SU-DHL-6 (cell line): ENCODE measurements around the gene NEAT1.

Experiments
- H2AFZ ChIP-seq: fragments of 200-600 bp; sonication (generic); 2 replicates; pipeline ENCODE4 v1.6.1; 2014; ENCODE audit warnings: low read depth, mild to moderate bottlenecking, moderate library complexity, mixed read lengths, antibody characterized with exemption, low read length; ENCODE audit not compliant: severe bottlenecking
- H3F3A ChIP-seq: fragments of 200-600 bp; shearing (Covaris generic); 2 replicates; pipeline ENCODE4 v1.6.0; 2016; ENCODE audit warnings: antibody characterized with exemption, mild to moderate bottlenecking; ENCODE audit not compliant: insufficient read depth
- H3K27ac ChIP-seq: fragments of 200-600 bp; sonication (generic); 2 replicates; pipeline ENCODE4 v1.5.1; 2016; ENCODE audit warnings: low read depth, mild to moderate bottlenecking, low read length, moderate library complexity, mixed read lengths
- H3K27me3 ChIP-seq: fragments of 200-600 bp; sonication (generic), shearing (Covaris generic); 2 replicates; pipeline ENCODE4 v1.6.0; 2014; ENCODE audit warnings: mild to moderate bottlenecking, low read length
- H3K36me3 ChIP-seq: fragments of 200-600 bp; sonication (generic); 2 replicates; pipeline ENCODE4 v1.6.1; 2014; ENCODE audit warnings: mild to moderate bottlenecking, low read length, mixed read lengths
- H3K4me2 ChIP-seq: fragments of 300-600, 200-600 bp; shearing (Covaris generic), sonication (generic); 2 replicates; pipeline ENCODE4 v1.6.0; 2014; ENCODE audit warnings: low read length, low read depth, mild to moderate bottlenecking; ENCODE audit not compliant: poor library complexity, severe bottlenecking
- H3K4me3 ChIP-seq: fragments of 200-600 bp; sonication (generic); 2 replicates; pipeline ENCODE4 v1.5.1; 2014; ENCODE audit warnings: antibody characterized with exemption, low read length, mild to moderate bottlenecking, mixed read lengths; ENCODE audit not compliant: insufficient read depth, poor library complexity, severe bottlenecking
- H3K79me2 ChIP-seq: fragments of 200-600 bp; sonication (generic); 2 replicates; pipeline ENCODE4 v1.6.1; 2014; ENCODE audit warnings: mild to moderate bottlenecking, low read length, moderate library complexity; ENCODE audit not compliant: insufficient read depth
- H3K9ac ChIP-seq: fragments of 200-600 bp; sonication (generic); 2 replicates; pipeline ENCODE4 v1.7.0; 2014; ENCODE audit warnings: mild to moderate bottlenecking, low read length
- H3K9me2 ChIP-seq: fragments of 200-600 bp; sonication (generic); replicated peaks from 2 replicates; pipeline ENCODE4 v1.6.1; 2014; ENCODE audit warnings: low read length; ENCODE audit not compliant: insufficient read depth
- H3K9me3 ChIP-seq: fragments of 200-600 bp; sonication (generic); 2 replicates; pipeline ENCODE4 v1.6.1; 2014; ENCODE audit warnings: low read length, mixed read lengths; ENCODE audit not compliant: insufficient read depth
- H4K20me1 ChIP-seq: fragments of 200-600 bp; sonication (generic); 2 replicates; pipeline ENCODE4 v1.6.1; 2014; ENCODE audit warnings: low read depth, mild to moderate bottlenecking, antibody characterized with exemption, low read length, moderate library complexity, mixed read lengths
- EZH2phosphoT487 ChIP-seq: fragments of 200-600 bp; sonication (generic), shearing (Covaris generic); conservative IDR thresholded peaks from 2 replicates; pipeline ENCODE4 v1.6.1; 2018; ENCODE audit warnings: mild to moderate bottlenecking, antibody characterized with exemption, low read length, moderate library complexity, mixed read lengths
- TF ChIP-seq, protein P1 (sequence below): fragments of 200-600 bp; sonication (generic); IDR thresholded peaks from one replicate; pipeline ENCODE4 v1.5.1; 2017; ENCODE audit warnings: antibody characterized with exemption, mild to moderate bottlenecking, low read length, moderate library complexity; ENCODE audit not compliant: insufficient read depth, poor library complexity, severe bottlenecking

The NEAT1 gene

DNA sequence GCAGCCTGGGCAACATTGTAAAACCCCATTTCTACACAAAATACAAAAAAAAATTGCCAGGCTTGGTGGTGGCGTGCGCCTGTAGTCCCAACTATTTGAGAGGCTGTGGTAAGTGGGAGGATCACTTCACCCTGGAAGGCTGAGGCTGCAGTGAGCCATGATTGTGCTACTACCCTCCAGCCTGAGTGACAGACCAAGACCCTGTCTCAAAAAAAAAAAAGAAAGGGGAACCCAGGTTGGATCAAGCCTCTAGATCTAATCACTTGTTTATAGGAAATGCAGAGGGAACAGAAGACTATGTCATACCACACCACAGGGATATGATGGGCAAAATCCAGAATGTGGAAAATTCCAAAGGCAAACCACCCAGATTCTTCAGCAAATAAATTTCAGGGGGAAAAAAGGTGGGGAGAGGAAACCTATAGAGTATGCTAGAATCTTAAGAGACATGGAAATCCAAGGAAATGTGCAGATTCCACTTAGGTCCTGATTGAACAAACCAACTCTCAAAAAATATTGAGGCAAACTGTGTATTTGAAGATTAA lies 59.8 kb downstream of the NEAT1 start:
- no peak for TF ChIP-seq EZH2phosphoT487
- TF ChIP-seq, protein P1, sequence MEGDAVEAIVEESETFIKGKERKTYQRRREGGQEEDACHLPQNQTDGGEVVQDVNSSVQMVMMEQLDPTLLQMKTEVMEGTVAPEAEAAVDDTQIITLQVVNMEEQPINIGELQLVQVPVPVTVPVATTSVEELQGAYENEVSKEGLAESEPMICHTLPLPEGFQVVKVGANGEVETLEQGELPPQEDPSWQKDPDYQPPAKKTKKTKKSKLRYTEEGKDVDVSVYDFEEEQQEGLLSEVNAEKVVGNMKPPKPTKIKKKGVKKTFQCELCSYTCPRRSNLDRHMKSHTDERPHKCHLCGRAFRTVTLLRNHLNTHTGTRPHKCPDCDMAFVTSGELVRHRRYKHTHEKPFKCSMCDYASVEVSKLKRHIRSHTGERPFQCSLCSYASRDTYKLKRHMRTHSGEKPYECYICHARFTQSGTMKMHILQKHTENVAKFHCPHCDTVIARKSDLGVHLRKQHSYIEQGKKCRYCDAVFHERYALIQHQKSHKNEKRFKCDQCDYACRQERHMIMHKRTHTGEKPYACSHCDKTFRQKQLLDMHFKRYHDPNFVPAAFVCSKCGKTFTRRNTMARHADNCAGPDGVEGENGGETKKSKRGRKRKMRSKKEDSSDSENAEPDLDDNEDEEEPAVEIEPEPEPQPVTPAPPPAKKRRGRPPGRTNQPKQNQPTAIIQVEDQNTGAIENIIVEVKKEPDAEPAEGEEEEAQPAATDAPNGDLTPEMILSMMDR = no peak

DNA sequence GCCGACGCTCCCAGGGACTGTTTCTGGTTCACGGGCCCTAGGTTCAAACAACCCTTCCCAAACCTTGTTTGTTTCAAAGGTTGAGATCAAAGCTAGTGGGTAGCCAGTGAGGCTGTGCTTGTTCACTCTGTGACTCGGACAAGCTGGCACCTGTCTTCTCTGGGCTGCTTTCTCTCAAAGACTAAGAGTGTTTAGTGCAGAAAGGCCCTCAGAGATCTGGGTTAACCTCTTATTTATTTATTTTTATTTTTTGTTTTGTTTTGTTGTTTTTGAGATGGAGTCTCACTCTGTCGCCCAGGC lies 63.3 kb downstream of the NEAT1 start:
- Histone ChIP-seq H3K9me3 (no peaks in the 10 kb centered on the region), H3K27me3 (no peaks in the 10 kb centered on the region), H4K20me1 (no peaks in the 10 kb centered on the region), H3K4me3 (no peak overlapping the region), H3K9ac (no peak overlapping the region), H2AFZ (no peak overlapping the region), H3F3A (no peaks in the 10 kb centered on the region), H3K79me2 (no peaks in the 10 kb centered on the region), H3K4me2 (no peak overlapping the region), H3K36me3 (no peaks in the 10 kb centered on the region), H3K27ac (no peak overlapping the region), H3K9me2 (no peaks in the 10 kb centered on the region)
- TF ChIP-seq, protein P1 = no peak
- no peak for TF ChIP-seq EZH2phosphoT487

More for the DNA sequence above, 59.8 kb downstream of the NEAT1 start:
- Histone ChIP-seq H3K27me3 (no peaks in the 10 kb centered on the region), H3K4me2 (no peak overlapping the region), H3K4me3 (no peak overlapping the region), H3K9me2 (no peaks in the 10 kb centered on the region), H4K20me1 (no peaks in the 10 kb centered on the region), H3K27ac (no peak overlapping the region), H3K9me3 (no peaks in the 10 kb centered on the region), H3K36me3 (no peaks in the 10 kb centered on the region), H3K9ac (no peak overlapping the region), H3F3A (no peaks in the 10 kb centered on the region), H2AFZ (no peak overlapping the region), H3K79me2 (no peaks in the 10 kb centered on the region)

DNA sequence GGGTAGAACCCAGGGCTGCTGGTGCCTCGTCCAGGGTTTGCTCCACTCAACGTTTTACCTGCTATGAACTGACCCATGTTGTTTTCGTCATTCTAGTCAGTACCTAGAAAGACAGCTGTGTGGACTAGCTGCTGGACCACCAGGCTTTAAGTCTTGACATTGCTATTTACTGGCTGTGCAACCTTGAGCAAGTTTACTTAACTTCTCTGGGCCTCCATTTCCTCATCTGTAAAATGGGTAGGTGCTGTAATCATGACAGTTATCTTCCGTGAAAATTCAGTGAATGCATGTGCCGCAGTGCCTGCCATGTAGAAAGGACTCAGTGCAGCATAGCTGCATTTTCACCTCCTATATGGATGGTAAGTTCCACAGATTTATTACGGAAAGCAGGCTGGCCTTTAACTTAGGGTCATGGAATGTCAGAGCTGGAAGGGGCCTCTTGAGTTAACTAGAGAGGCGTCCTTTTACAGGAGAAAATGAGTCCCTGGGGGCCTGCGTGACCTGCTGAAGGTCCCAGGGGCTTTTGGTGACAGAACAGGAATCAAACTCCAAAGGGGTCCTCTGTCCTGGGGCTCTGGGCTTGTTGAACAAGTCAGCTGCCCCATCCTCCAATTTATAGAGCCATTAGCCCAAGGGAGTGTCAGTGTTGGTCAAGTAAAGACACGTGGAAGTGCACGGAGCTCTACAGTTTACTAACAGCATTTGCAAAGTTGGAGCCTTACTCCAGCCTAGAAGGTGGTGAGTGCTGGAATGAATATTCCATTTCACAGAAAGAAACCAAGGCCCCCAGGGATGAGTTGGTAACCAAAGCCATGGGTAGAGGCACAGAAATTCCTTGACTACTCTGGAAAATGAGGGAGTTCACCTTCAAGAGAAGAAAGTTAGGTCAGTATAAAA lies 64.2 kb downstream of the NEAT1 start:
- Histone ChIP-seq H3K9ac (no peak overlapping the region), H4K20me1 (no peaks in the 10 kb centered on the region), H3K9me3 (no peaks in the 10 kb centered on the region), H3K4me2 (no peak overlapping the region), H3K4me3 (no peak overlapping the region), H3F3A (no peaks in the 10 kb centered on the region), H3K9me2 (no peaks in the 10 kb centered on the region), H2AFZ (peak overlapping the region; percentile 18), H3K27me3 (no peaks in the 10 kb centered on the region), H3K36me3 (no peaks in the 10 kb centered on the region), H3K79me2 (no peaks in the 10 kb centered on the region), H3K27ac (no peak overlapping the region)
- TF ChIP-seq, protein P1 = no peak
- TF ChIP-seq EZH2phosphoT487 = no peak
